Endothelial cell of umbilical vein (primary cell): ENCODE measurements around the gene SKI. TPM values are rescaled to one million over a fixed set of nuclear protein-coding genes. Genes with fewer than 3 reads are reported as not detected.

ENCODE experiments used
- BruUV-seq: library from RNA; stranded (reverse); fragments of 400-500 nt; replicated peaks from 2 replicates; lab custom pipeline; 2021; lab: Mats Ljungman, UMichigan
- CTCF ChIA-PET: fragments of 300-600, 350-600 bp; sonication (Branson Sonifier 250); formaldehyde crosslinking; loops from one replicate; lab custom pipeline; 2021; ENCODE audit warnings: antibody characterized with exemption, inconsistent platforms; lab: Charles Lee
- POLR2A ChIA-PET: fragments of 300-600, 350-600 bp; sonication (Branson Sonifier 250); formaldehyde crosslinking; loops from one replicate; lab custom pipeline; 2021; ENCODE audit warnings: antibody characterized with exemption, inconsistent platforms; lab: Charles Lee
- DNase-seq: peaks from one replicate; pipeline ENCODE4 v3.0.0-alpha.2; 2011; ENCODE audit warnings: low read depth, low spot score
- FAIRE-seq: peaks from 2 replicates; lab custom pipeline; 2011; peaks lifted over from hg19 to GRCh38; lab: Jason Lieb, UNC
- H2AFZ ChIP-seq: 2 replicates; pipeline ENCODE4 v1.6.0; 2012; ENCODE audit warnings: low read depth, low read length, control low read depth, inconsistent platforms
- H3K27ac ChIP-seq: 2 replicates; pipeline ENCODE4 v1.5.1; 2011; ENCODE audit warnings: low read depth, mild to moderate bottlenecking, control low read depth, low read length, moderate library complexity; ENCODE audit not compliant: insufficient read depth
- H3K27me3 ChIP-seq, 2 experiments: 2 replicates each; pipeline versions ENCODE4 v1.6.0 to v1.6.1; 2011; ENCODE audit warnings: low read length in 2 of 2, mixed read lengths in 1 of 2; ENCODE audit not compliant: control insufficient read depth in 2 of 2, insufficient read depth in 2 of 2
- H3K36me3 ChIP-seq, 2 experiments: 2 replicates in 1 of 2; 3 replicates in 1 of 2; pipeline ENCODE4 v1.5.1; 2011; ENCODE audit warnings: low read length in 2 of 2, mild to moderate bottlenecking in 1 of 2, moderate library complexity in 1 of 2; ENCODE audit not compliant: control insufficient read depth in 2 of 2, insufficient read depth in 2 of 2; ENCODE audit errors: extremely low read depth in 1 of 2
- H3K4me1 ChIP-seq: 3 replicates; pipeline ENCODE4 v1.5.1; 2011; ENCODE audit warnings: mild to moderate bottlenecking, low read length; ENCODE audit not compliant: control insufficient read depth, insufficient read depth; ENCODE audit errors: extremely low read depth
- H3K4me2 ChIP-seq: 2 replicates; pipeline ENCODE4 v1.6.1; 2011; ENCODE audit warnings: low read length, control low read depth, mixed read lengths; ENCODE audit not compliant: insufficient read depth
- H3K4me3 ChIP-seq, 3 experiments: fragments of 200-600 bp in 1 of 3; sonication (generic), shearing (Covaris generic) in 1 of 3; replicated peaks in 1 of 3; 2 replicates each; pipeline ENCODE4 v1.5.1; 2011 to 2016; ENCODE audit warnings: control low read depth in 3 of 3, low read length in 3 of 3, mild to moderate bottlenecking in 2 of 3, inconsistent platforms in 1 of 3, low read depth in 1 of 3, moderate library complexity in 1 of 3; ENCODE audit not compliant: insufficient read depth in 1 of 3
- H3K79me2 ChIP-seq: 2 replicates; pipeline ENCODE4 v1.6.0; 2012; ENCODE audit warnings: low read length, inconsistent platforms; ENCODE audit not compliant: control insufficient read depth, insufficient read depth
- H3K9ac ChIP-seq: replicated peaks from 2 replicates; pipeline ENCODE3; 2011; ENCODE audit warnings: low read length, control low read depth; ENCODE audit not compliant: insufficient read depth; ENCODE audit errors: extremely low read depth
- H3K9me1 ChIP-seq: replicated peaks from 3 replicates; pipeline ENCODE4 v1.6.0; 2011; ENCODE audit warnings: mild to moderate bottlenecking, low read length; ENCODE audit not compliant: control insufficient read depth, insufficient read depth; ENCODE audit errors: extremely low read depth
- H3K9me3 ChIP-seq: replicated peaks from 2 replicates; pipeline ENCODE4 v1.5.1; 2012; ENCODE audit warnings: low read length, inconsistent platforms; ENCODE audit not compliant: control insufficient read depth, insufficient read depth
- H4K20me1 ChIP-seq: replicated peaks from 2 replicates; pipeline ENCODE3; 2011; ENCODE audit warnings: mild to moderate bottlenecking, low read length; ENCODE audit not compliant: control insufficient read depth, insufficient read depth; ENCODE audit errors: extremely low read depth
- CTCF ChIP-seq, 2 donors: IDR thresholded peaks; 1 replicate in 1 of 2; 2 replicates in 1 of 2; pipeline ENCODE4 v1.5.1; 2011; ENCODE audit warnings: low read length in 2 of 2, mild to moderate bottlenecking in 2 of 2, moderate library complexity in 2 of 2, control low read depth in 1 of 2, inconsistent platforms in 1 of 2, low read depth in 1 of 2; ENCODE audit not compliant: insufficient read depth in 1 of 2; ENCODE audit errors: extremely low read depth in 1 of 2
- EZH2 ChIP-seq: IDR thresholded peaks from 2 replicates; pipeline ENCODE4 v1.6.1; 2012; ENCODE audit warnings: borderline replicate concordance, low read depth, mild to moderate bottlenecking, moderate library complexity, low read length, inconsistent platforms; ENCODE audit not compliant: severe bottlenecking
- FOS ChIP-seq: IDR thresholded peaks from 2 replicates; pipeline ENCODE4 v1.6.1; 2011; ENCODE audit warnings: mild to moderate bottlenecking, low read length, moderate library complexity, borderline replicate concordance; ENCODE audit not compliant: insufficient read depth
- GATA2 ChIP-seq: IDR thresholded peaks from 2 replicates; pipeline ENCODE4 v1.7.0; 2011; ENCODE audit warnings: low read depth, mild to moderate bottlenecking, moderate library complexity, mixed read lengths, low read length; ENCODE audit not compliant: insufficient read length, insufficient read depth
- JUN ChIP-seq: IDR thresholded peaks from 2 replicates; pipeline ENCODE4 v1.6.1; 2011; ENCODE audit warnings: borderline replicate concordance, low read depth; ENCODE audit not compliant: insufficient read length, insufficient read depth
- MYC ChIP-seq: IDR thresholded peaks from one replicate; pipeline ENCODE4 v1.6.1; 2011; ENCODE audit warnings: mild to moderate bottlenecking, low read depth, low read length
- POLR2A ChIP-seq: IDR thresholded peaks from 2 replicates; pipeline ENCODE4 v1.6.1; 2012; ENCODE audit warnings: low read depth, mild to moderate bottlenecking, control low read depth, low read length
- POLR2AphosphoS5 ChIP-seq: IDR thresholded peaks from 2 replicates; pipeline ENCODE4 v1.6.1; 2012; ENCODE audit warnings: low read depth, mild to moderate bottlenecking, control low read depth, low read length, moderate library complexity; ENCODE audit not compliant: insufficient read depth
- dilution Hi-C: fragments of 300-500 bp; cut with MboI; formaldehyde crosslinking; loops from one replicate; pipeline ENCODE4 v1.15.0; 2019; ENCODE audit warnings: low sequenced_read_pairs; ENCODE audit not compliant: extremely low pct_ligation_motif_present
- intact Hi-C: fragments of 100-400 bp; cut with micrococcal nuclease; formaldehyde crosslinking; loops from one replicate; pipeline ENCODE4 v1.10.0; 2022
- polyA plus RNA-seq, 4 experiments: library from polyadenylated mRNA; depleted of rRNA in 3 of 4; stranded (reverse) in 3 of 4; unstranded in 1 of 4; fragments of >200 nt; gene quantifications; 2 replicates each; pipeline versions ENCODE4 v1.2.1 to v1.2.3, GENCODE V29; 2011 to 2012; ENCODE audit warnings: missing spikeins in 1 of 4
- total RNA-seq: library from RNA; stranded (reverse); gene quantifications from 2 replicates; pipeline ENCODE4 v1.2.3, GENCODE V29; 2021
- TF ChIP-seq, protein P1 (sequence below): IDR thresholded peaks from 2 replicates; pipeline ENCODE4 v1.6.1; 2011; ENCODE audit not compliant: insufficient read depth, insufficient read length

The SKI gene
- total and polyA plus RNA-seq, 2 donors (not counting 3 experiments of a cell fraction or from before 2014, with no cell fraction given) = 11.6 to 80.3 TPM

DNA sequence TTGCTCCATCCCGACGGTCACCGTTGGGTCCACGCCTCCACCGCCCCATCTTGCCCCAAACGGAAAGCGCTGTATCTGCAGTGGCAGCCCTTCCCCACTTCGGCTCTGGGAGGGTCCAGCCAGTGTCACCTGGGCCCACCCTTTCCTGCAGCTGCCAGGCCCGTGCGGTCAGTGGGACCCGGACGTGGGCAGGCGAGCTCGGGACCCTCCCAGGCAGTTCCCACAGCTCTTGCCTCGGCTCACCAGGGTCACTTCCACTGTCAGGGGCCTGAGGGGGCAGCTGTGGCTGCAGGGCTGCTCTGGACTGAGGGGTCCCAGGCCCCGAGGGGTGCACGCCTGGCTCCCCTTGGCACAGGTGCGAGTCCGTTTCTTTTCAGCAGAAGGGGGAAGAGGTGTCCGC, 80.7 kb downstream of the SKI start:
- POLR2A ChIA-PET = no interaction called here
- dilution Hi-C loops = loop anchor here (10.0 kb wide), 1 partner anchor 94 kb away; no protein-coding TSS in a partner anchor
- FAIRE-seq = no peak

More for the DNA sequence above, 80.7 kb downstream of the SKI start:
- Histone ChIP-seq H3K4me2 (no peak overlapping the region), H3K36me3 (peaks cover 8 to 32% of the 10 kb centered on the region in 2 experiments), H3K9me3 (no peaks in the 10 kb centered on the region), H2AFZ (no peak overlapping the region), H3K4me1 (peaks cover 2% of the 10 kb centered on the region), H3K27ac (no peak overlapping the region), H3K9me1 (no peaks in the 10 kb centered on the region), H3K79me2 (no peaks in the 10 kb centered on the region), H3K27me3 (no peaks in the 10 kb centered on the region), H3K9ac (no peak overlapping the region), H3K4me3 (no peak overlapping the region), H4K20me1 (no peaks in the 10 kb centered on the region)
- DNase-seq = no peak
- no peak for TF ChIP-seq MYC
- TF ChIP-seq GATA2 = no peak
- TF ChIP-seq JUN = no peak
- TF ChIP-seq EZH2 = no peak
- TF ChIP-seq CTCF (IDR thresholded peaks at IDR 0.05; ENCODE audit: extremely low read depth in 1 of 2, insufficient read depth in 1 of 2, low read depth in 1 of 2, low read length in 2 of 2) = no peak
- no peak for TF ChIP-seq POLR2AphosphoS5
- no peak for TF ChIP-seq FOS
- TF ChIP-seq, protein P1, sequence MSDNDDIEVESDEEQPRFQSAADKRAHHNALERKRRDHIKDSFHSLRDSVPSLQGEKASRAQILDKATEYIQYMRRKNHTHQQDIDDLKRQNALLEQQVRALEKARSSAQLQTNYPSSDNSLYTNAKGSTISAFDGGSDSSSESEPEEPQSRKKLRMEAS = no peak
- no peak for TF ChIP-seq POLR2A
- CTCF ChIA-PET = interaction anchor here (1.0 kb wide), 1 partner anchor 74 kb away, joined by 3 read pairs; no protein-coding TSS in a partner anchor
- intact Hi-C loops = no loop called here
- no TSS peak for BruUV-seq
